Endothelial cell of umbilical vein (primary cell): ENCODE data around the gene VWA1.

Source experiments
- CTCF ChIP-seq, 2 donors: IDR thresholded peaks; 1 replicate in 1 of 2; 2 replicates in 1 of 2; pipeline ENCODE4 v1.5.1; 2011; ENCODE audit warnings: low read length in 2 of 2, mild to moderate bottlenecking in 2 of 2, moderate library complexity in 2 of 2, control low read depth in 1 of 2, inconsistent platforms in 1 of 2, low read depth in 1 of 2; ENCODE audit not compliant: insufficient read depth in 1 of 2; ENCODE audit errors: extremely low read depth in 1 of 2
- EZH2 ChIP-seq: IDR thresholded peaks from 2 replicates; pipeline ENCODE4 v1.6.1; 2012; ENCODE audit warnings: borderline replicate concordance, low read depth, mild to moderate bottlenecking, moderate library complexity, low read length, inconsistent platforms; ENCODE audit not compliant: severe bottlenecking
- MAX ChIP-seq: IDR thresholded peaks from 2 replicates; pipeline ENCODE4 v1.6.1; 2011; ENCODE audit not compliant: insufficient read depth, insufficient read length
- POLR2A ChIP-seq: IDR thresholded peaks from 2 replicates; pipeline ENCODE4 v1.6.1; 2012; ENCODE audit warnings: low read depth, mild to moderate bottlenecking, control low read depth, low read length
- POLR2AphosphoS5 ChIP-seq: IDR thresholded peaks from 2 replicates; pipeline ENCODE4 v1.6.1; 2012; ENCODE audit warnings: low read depth, mild to moderate bottlenecking, control low read depth, low read length, moderate library complexity; ENCODE audit not compliant: insufficient read depth

GRCh38 chr1:1400576-1401456, 34.7 kb upstream of the VWA1 start:
- TF ChIP-seq POLR2A, result no peak
- TF ChIP-seq CTCF (IDR thresholded peaks at IDR 0.05; ENCODE audit: extremely low read depth in 1 of 2, insufficient read depth in 1 of 2, low read depth in 1 of 2, low read length in 2 of 2), result no peak
- TF ChIP-seq EZH2, result no peak
- TF ChIP-seq MAX, result no peak
- TF ChIP-seq POLR2AphosphoS5, result peak; percentile 13
